PFSK-1 (cell line): ENCODE results near the gene RMDN3.

Source experiments
- FOXP2 ChIP-seq: optimal IDR thresholded peaks from 2 replicates; pipeline ENCODE3; 2011; ENCODE audit warnings: borderline replicate concordance, control low read depth, inconsistent platforms; ENCODE audit not compliant: insufficient read depth; ENCODE audit errors: extremely low read length, extremely low read depth
- POLR2AphosphoS5 ChIP-seq: IDR thresholded peaks from 2 replicates; pipeline ENCODE4 v1.6.1; 2012; ENCODE audit warnings: low read depth, mild to moderate bottlenecking, control low read depth, low read length, moderate library complexity
- REST ChIP-seq, 2 experiments: IDR thresholded peaks; 2 replicates each; pipeline versions ENCODE4 v1.6.1 to v1.8.0; 2011 to 2012; ENCODE audit warnings: low read depth in 2 of 2, low read length in 2 of 2, control low read depth in 1 of 2, inconsistent platforms in 1 of 2, mild to moderate bottlenecking in 1 of 2, moderate library complexity in 1 of 2; ENCODE audit not compliant: insufficient read depth in 1 of 2
- SIN3A ChIP-seq: IDR thresholded peaks from 2 replicates; pipeline ENCODE4 v1.6.1; 2012; ENCODE audit warnings: mild to moderate bottlenecking, low read length, moderate library complexity, borderline replicate concordance; ENCODE audit not compliant: insufficient read depth
- TAF1 ChIP-seq: IDR thresholded peaks from 2 replicates; pipeline ENCODE4 v1.6.1; 2012; ENCODE audit warnings: low read length, control low read depth, borderline replicate concordance; ENCODE audit not compliant: insufficient read depth

The RMDN3 gene

GRCh38 chr15:40706121-40706520, 48.9 kb downstream of the RMDN3 start:
- TF ChIP-seq REST (IDR thresholded peaks at IDR 0.05; ENCODE audit: insufficient read depth in 1 of 2, low read depth in 2 of 2, low read length in 2 of 2), result no peak

GRCh38 chr15:40702077-40702476, 53.0 kb downstream of the RMDN3 start:
- TF ChIP-seq REST (IDR thresholded peaks at IDR 0.05; ENCODE audit: insufficient read depth in 1 of 2, low read depth in 2 of 2, low read length in 2 of 2) (no peak), POLR2AphosphoS5 (no peak), SIN3A (no peak), FOXP2 (no peak), TAF1 (no peak)

- no peak for TF ChIP-seq REST (IDR thresholded peaks at IDR 0.05; ENCODE audit: insufficient read depth in 1 of 2, low read depth in 2 of 2, low read length in 2 of 2)
- no peak for TF ChIP-seq SIN3A
- no peak for TF ChIP-seq FOXP2
- TF ChIP-seq TAF1, result no peak
- no peak for TF ChIP-seq POLR2AphosphoS5
Measured at GRCh38 chr15:40697916-40698315, 57.1 kb downstream of the RMDN3 start.

- no peak for TF ChIP-seq SIN3A
- no peak for TF ChIP-seq FOXP2
- TF ChIP-seq POLR2AphosphoS5, result no peak
- no peak for TF ChIP-seq REST (IDR thresholded peaks at IDR 0.05; ENCODE audit: insufficient read depth in 1 of 2, low read depth in 2 of 2, low read length in 2 of 2)
- TF ChIP-seq TAF1, result no peak
Measured at GRCh38 chr15:40696228-40696627, 58.8 kb downstream of the RMDN3 start.

GRCh38 chr15:40695469-40695890, 59.6 kb downstream of the RMDN3 start:
- TF ChIP-seq TAF1 (no peak), REST (IDR thresholded peaks at IDR 0.05; ENCODE audit: insufficient read depth in 1 of 2, low read depth in 2 of 2, low read length in 2 of 2) (no peak), POLR2AphosphoS5 (no peak), FOXP2 (no peak)
